PC-3 (cell line): ENCODE results near the gene MAP1LC3B2. TPM values are rescaled to one million over a fixed set of nuclear protein-coding genes. Genes with fewer than 3 reads are reported as not detected.

ENCODE experiments used
- ATAC-seq: fragments of 200-7000 bp; cut with Tn5 transposase; 2 replicates; pipeline ENCODE4 v1.9.1; 2020; ENCODE audit warnings: mild to moderate bottlenecking, moderate library complexity
- BruUV-seq: library from RNA; stranded (reverse); fragments of 400-500 nt; replicated peaks from 2 replicates; lab custom pipeline; 2021; lab: Mats Ljungman, UMichigan
- CTCF ChIA-PET: fragments of 300-600 bp; sonication (Branson Sonifier 250); formaldehyde crosslinking; loops from one replicate; lab custom pipeline; 2022; ENCODE audit warnings: antibody characterized with exemption; lab: Charles Lee
- POLR2A ChIA-PET: fragments of 300-600 bp; sonication (Branson Sonifier 250); formaldehyde crosslinking; loops from one replicate; lab custom pipeline; 2022; ENCODE audit warnings: antibody characterized with exemption; ENCODE audit not compliant: unreplicated experiment; lab: Charles Lee
- DNase-seq: peaks from one replicate; pipeline ENCODE4 v3.0.0-alpha.2; 2015
- H2AFZ ChIP-seq: fragments of 300-600 bp; sonication (generic); 2 replicates; pipeline ENCODE4 v1.6.0; 2016; ENCODE audit warnings: antibody characterized with exemption, low read length
- H3F3A ChIP-seq: fragments of 300-600 bp; sonication (generic); one replicate; pipeline ENCODE4 v1.6.0; 2017; ENCODE audit warnings: antibody characterized with exemption, low read length, control low read depth, mild to moderate bottlenecking; ENCODE audit not compliant: unreplicated experiment
- H3K27ac ChIP-seq: fragments of 300-600 bp; sonication (generic); 2 replicates; pipeline ENCODE4 v1.5.1; 2016; ENCODE audit warnings: mild to moderate bottlenecking, low read length
- H3K27me3 ChIP-seq: fragments of 300-600 bp; sonication (generic); 2 replicates; pipeline ENCODE4 v1.6.1; 2016; ENCODE audit warnings: low read length, mixed read lengths
- H3K36me3 ChIP-seq: fragments of 300-600 bp; sonication (generic); 2 replicates; pipeline ENCODE4 v1.6.1; 2016; ENCODE audit warnings: low read depth, mixed run types, low read length, mixed read lengths
- H3K4me1 ChIP-seq: fragments of 300-600 bp; sonication (generic); 2 replicates; pipeline ENCODE4 v1.5.1; 2016; ENCODE audit warnings: low read length; ENCODE audit not compliant: insufficient read depth
- H3K4me2 ChIP-seq: fragments of 300-600 bp; sonication (generic); 2 replicates; pipeline ENCODE4 v1.6.0; 2016; ENCODE audit warnings: low read length
- H3K4me3 ChIP-seq: fragments of 300-600 bp; sonication (generic); 2 replicates; pipeline ENCODE4 v1.5.1; 2016; ENCODE audit warnings: mild to moderate bottlenecking, low read length, mixed read lengths
- H3K79me2 ChIP-seq: fragments of 300-600 bp; sonication (generic); 2 replicates; pipeline ENCODE4 v1.6.1; 2017; ENCODE audit warnings: low read length, mixed read lengths
- H3K9ac ChIP-seq: fragments of 300-600 bp; sonication (generic); 2 replicates; pipeline ENCODE4 v1.6.0; 2016; ENCODE audit warnings: mild to moderate bottlenecking, low read length
- H3K9me2 ChIP-seq: fragments of 300-600 bp; sonication (generic); replicated peaks from 2 replicates; pipeline ENCODE4 v1.6.1; 2016; ENCODE audit warnings: mixed run types, low read length, mixed read lengths
- H3K9me3 ChIP-seq: fragments of 300-600 bp; sonication (generic); 2 replicates; pipeline ENCODE4 v1.6.1; 2016; ENCODE audit warnings: low read length, mixed read lengths
- H4K20me1 ChIP-seq: fragments of 300-600 bp; sonication (generic); 2 replicates; pipeline ENCODE4 v1.6.1; 2016; ENCODE audit warnings: low read length, mixed read lengths
- CTCF ChIP-seq: fragments of 300-600 bp; sonication (generic); conservative IDR thresholded peaks from 2 replicates; pipeline ENCODE4 v1.5.1; 2017; ENCODE audit warnings: antibody characterized with exemption, low read depth, mild to moderate bottlenecking, low read length
- EZH2 ChIP-seq: fragments of 300-600 bp; sonication (generic); IDR thresholded peaks from one replicate; pipeline ENCODE4 v1.6.1; 2017; ENCODE audit warnings: antibody characterized with exemption, mild to moderate bottlenecking, low read length; ENCODE audit not compliant: unreplicated experiment
- EZH2phosphoT487 ChIP-seq: fragments of 300-600 bp; sonication (generic); IDR thresholded peaks from 2 replicates; pipeline ENCODE4 v1.6.1; 2018; ENCODE audit warnings: mild to moderate bottlenecking, antibody characterized with exemption, low read length, borderline replicate concordance
- intact Hi-C: fragments of 100-400 bp; cut with micrococcal nuclease; formaldehyde crosslinking; loops from 2 replicates; pipeline ENCODE4 v1.9.0; 2023
- total RNA-seq: library from RNA; depleted of rRNA; stranded (reverse); fragments of >200 nt; gene quantifications from 2 replicates; pipeline ENCODE4 v1.2.3, GENCODE V29; 2014

Gene MAP1LC3B2
- total RNA-seq, 1 experiment from 2014 or later, result not detected

- BruUV-seq, result no TSS peak
- no peaks in the 10 kb centered on the region for H3K79me2 ChIP-seq
- peak overlapping the region; percentile 88 for H3K4me2 ChIP-seq
- ChIA-PET CTCF (interaction anchor here (0.5 to 0.8 kb wide), 2 partner anchors 38 to 67 kb away, joined by 3 to 5 read pairs; no protein-coding TSS in a partner anchor), POLR2A (interaction anchor here (0.6 to 0.8 kb wide), 3 partner anchors 8 to 276 kb away, joined by 3 to 21 read pairs (median 5); no protein-coding TSS in a partner anchor)
- H3K9me2 ChIP-seq, result no peaks in the 10 kb centered on the region
- TF ChIP-seq EZH2phosphoT487 (no peak), CTCF (no peak), EZH2 (no peak)
- peak overlapping the region; percentile 68 for H3K4me3 ChIP-seq
- H3K27me3 ChIP-seq, result no peaks in the 10 kb centered on the region
- H3F3A ChIP-seq, result no peaks in the 10 kb centered on the region
- intact Hi-C loops, result no loop called here
- DNase-seq (peak; percentile 81), ATAC-seq (peak; percentile 70)
- peak overlapping the region; percentile 87 for H2AFZ ChIP-seq
- H3K9ac ChIP-seq, result peak overlapping the region; percentile 67
- no peaks in the 10 kb centered on the region for H3K9me3 ChIP-seq
- peaks cover 30% of the 10 kb centered on the region for H3K4me1 ChIP-seq
- H3K27ac ChIP-seq, result peak overlapping the region; percentile 52
- no peaks in the 10 kb centered on the region for H4K20me1 ChIP-seq
- no peaks in the 10 kb centered on the region for H3K36me3 ChIP-seq
Observed at GRCh38 chr12:116533343-116534251, 25.6 kb upstream of the MAP1LC3B2 start.

GRCh38 chr12:116534311-116535121, 24.7 kb upstream of the MAP1LC3B2 start:
- peak overlapping the region; percentile 52 for H3K27ac ChIP-seq
- no peaks in the 10 kb centered on the region for H3K9me3 ChIP-seq
- ATAC-seq (peak; percentile 16), DNase-seq (peak; percentile 38)
- peak overlapping the region; percentile 68 for H3K4me3 ChIP-seq
- H3K9ac ChIP-seq, result peak overlapping the region; percentile 67
- ChIA-PET CTCF (interaction anchor here (0.5 kb wide), 1 partner anchor 37 kb away, joined by 3 read pairs; no protein-coding TSS in a partner anchor), POLR2A (interaction anchor here (0.7 to 0.8 kb wide), 2 partner anchors 9 to 277 kb away, joined by 3 to 5 read pairs; no protein-coding TSS in a partner anchor)
- H3K9me2 ChIP-seq, result no peaks in the 10 kb centered on the region
- no peaks in the 10 kb centered on the region for H3K27me3 ChIP-seq
- no peaks in the 10 kb centered on the region for H4K20me1 ChIP-seq
- TSS peak; percentile 38 for BruUV-seq
- H3K4me1 ChIP-seq, result peaks cover 32% of the 10 kb centered on the region
- H3K36me3 ChIP-seq, result no peaks in the 10 kb centered on the region
- intact Hi-C loops, result no loop called here
- H3F3A ChIP-seq, result peaks cover 1% of the 10 kb centered on the region
- peak overlapping the region; percentile 88 for H3K4me2 ChIP-seq
- no peak for TF ChIP-seq EZH2phosphoT487
- no peak for TF ChIP-seq CTCF
- TF ChIP-seq EZH2, result no peak
- peak overlapping the region; percentile 87 for H2AFZ ChIP-seq
- no peaks in the 10 kb centered on the region for H3K79me2 ChIP-seq
